WERI-Rb-1 (cell line): Measurements from ENCODE around the gene ZNF526.

Experiments used
- DNase-seq: peaks from one replicate; pipeline ENCODE4 v3.0.0-alpha.2; 2020
- H3K27ac ChIP-seq: fragments of 250-450 bp; sonication (Bioruptor Pico); 2 replicates; pipeline ENCODE4 v1.5.1; 2020; ENCODE audit warnings: mild to moderate bottlenecking, moderate library complexity
- H3K27me3 ChIP-seq: fragments of 250-450 bp; sonication (Bioruptor Pico); 2 replicates; pipeline ENCODE4 v1.5.1; 2021; ENCODE audit warnings: mild to moderate bottlenecking, low read depth, moderate library complexity; ENCODE audit not compliant: insufficient read depth, severe bottlenecking
- H3K36me3 ChIP-seq: fragments of 250-450 bp; sonication (Bioruptor Pico); 2 replicates; pipeline ENCODE4 v1.5.1; 2020; ENCODE audit warnings: mild to moderate bottlenecking, moderate library complexity
- H3K4me3 ChIP-seq: 2 replicates; pipeline ENCODE4 v1.5.1; 2011; ENCODE audit warnings: low read depth, mild to moderate bottlenecking, control low read depth, low read length
- H3K9me3 ChIP-seq: fragments of 250-450 bp; sonication (Bioruptor Pico); 2 replicates; pipeline ENCODE4 v1.5.1; 2021; ENCODE audit warnings: mild to moderate bottlenecking, moderate library complexity; ENCODE audit not compliant: severe bottlenecking
- CTCF ChIP-seq: IDR thresholded peaks from 2 replicates; pipeline ENCODE4 v1.5.1; 2011; ENCODE audit warnings: low read depth, mild to moderate bottlenecking, control low read depth, inconsistent platforms, low read length

Gene ZNF526

GRCh38 chr19:42174958-42175734 is 45.0 kb upstream of the ZNF526 start:
- TF ChIP-seq CTCF: no peak
- H3K27me3 ChIP-seq: peaks cover 11% of the 10 kb centered on the region

DNA sequence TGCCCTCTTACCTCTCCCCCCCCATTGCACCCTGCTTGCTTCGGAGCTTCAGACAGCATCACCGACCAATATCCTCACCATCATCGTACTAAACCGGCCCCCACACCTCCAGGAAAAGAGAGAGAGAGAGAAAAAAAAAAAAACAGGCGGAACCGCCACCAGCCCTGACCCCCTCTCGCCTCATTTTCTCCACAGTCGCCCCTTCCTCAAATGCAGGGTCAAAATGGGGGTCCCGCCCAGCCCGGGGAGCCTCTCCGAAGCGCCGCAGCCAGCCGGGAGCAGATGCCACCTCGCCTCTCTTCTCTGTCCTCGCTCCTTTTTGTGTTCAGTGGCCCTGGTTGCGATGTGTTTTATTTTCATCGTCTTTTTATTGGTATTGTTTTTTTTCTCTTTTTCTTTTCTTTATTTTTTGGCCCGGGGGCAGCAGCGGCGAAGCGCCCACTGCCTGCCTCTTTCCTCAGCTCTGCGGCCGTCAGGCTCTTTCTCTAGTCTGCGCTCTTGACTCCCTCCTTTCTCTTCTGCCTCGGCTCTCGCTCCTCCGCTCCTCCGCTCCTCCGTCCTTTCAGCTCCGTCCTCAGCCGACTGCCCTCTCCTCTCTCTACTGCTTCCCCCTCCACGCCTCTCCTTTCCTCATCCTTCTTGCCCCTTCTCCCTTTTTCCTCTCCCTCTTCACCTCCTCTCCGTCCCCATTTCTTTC is 44.0 kb upstream of the ZNF526 start:
- peak; percentile 46 for DNase-seq
- TF ChIP-seq CTCF: no peak
- Histone ChIP-seq H3K9me3 (no peaks in the 10 kb centered on the region), H3K27me3 (peaks cover 11% of the 10 kb centered on the region), H3K4me3 (peak overlapping the region; percentile 54), H3K36me3 (no peaks in the 10 kb centered on the region), H3K27ac (peak overlapping the region; percentile 74)

More at GRCh38 chr19:42174958-42175734, 45.0 kb upstream of the ZNF526 start:
- peak overlapping the region; percentile 54 for H3K27ac ChIP-seq
- DNase-seq: peak; percentile 68
- H3K9me3 ChIP-seq: no peaks in the 10 kb centered on the region
- H3K4me3 ChIP-seq: peak overlapping the region; percentile 54
- no peaks in the 10 kb centered on the region for H3K36me3 ChIP-seq

GRCh38 chr19:42176649-42176989 is 43.5 kb upstream of the ZNF526 start:
- peak overlapping the region; percentile 74 for H3K27ac ChIP-seq
- no peaks in the 10 kb centered on the region for H3K9me3 ChIP-seq
- DNase-seq: no peak
- H3K27me3 ChIP-seq: peaks cover 11% of the 10 kb centered on the region
- H3K4me3 ChIP-seq: peak overlapping the region; percentile 54
- no peaks in the 10 kb centered on the region for H3K36me3 ChIP-seq
- no peak for TF ChIP-seq CTCF

- TF ChIP-seq CTCF: peak; percentile 53; the same call in 1 of the 2 replicates
- peak; percentile 92 for DNase-seq
- peak overlapping the region; percentile 54 for H3K4me3 ChIP-seq
- peak overlapping the region; percentile 21 for H3K27ac ChIP-seq
- no peaks in the 10 kb centered on the region for H3K9me3 ChIP-seq
- H3K27me3 ChIP-seq: peaks cover 11% of the 10 kb centered on the region
- no peaks in the 10 kb centered on the region for H3K36me3 ChIP-seq
These were observed 43.0 kb upstream of the ZNF526 start for GRCh38 chr19:42176990-42177685.

DNA sequence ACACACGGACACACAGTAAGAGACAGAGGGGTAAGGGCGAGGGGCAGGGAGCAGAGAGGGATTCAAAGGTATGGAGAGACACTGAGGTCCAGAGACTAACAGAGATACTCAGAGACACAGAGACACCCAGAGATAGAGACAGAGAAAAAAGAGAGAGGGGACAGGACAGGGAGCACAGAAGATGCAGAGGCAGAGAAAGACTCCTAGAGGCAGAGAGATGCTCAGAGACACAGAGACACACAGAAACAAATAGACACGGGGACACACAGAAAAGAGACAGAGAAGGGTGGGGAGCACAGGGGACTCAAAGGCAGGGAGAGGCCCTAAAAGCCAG is 42.5 kb upstream of the ZNF526 start:
- DNase-seq: no peak
- peaks cover 11% of the 10 kb centered on the region for H3K27me3 ChIP-seq
- H3K36me3 ChIP-seq: no peaks in the 10 kb centered on the region
- H3K9me3 ChIP-seq: no peaks in the 10 kb centered on the region
- no peak overlapping the region for H3K27ac ChIP-seq
- peak overlapping the region; percentile 39 for H3K4me3 ChIP-seq
- no peak for TF ChIP-seq CTCF
